Measurements from ENCODE around the gene KCNN4. TPM values are rescaled to one million over a fixed set of nuclear protein-coding genes. Genes with fewer than 3 reads are reported as not detected.

KCNN4 gene
- total and polyA plus RNA-seq, 2 donors from 2014 or later = 0.80 to 6.1 TPM

DNA sequence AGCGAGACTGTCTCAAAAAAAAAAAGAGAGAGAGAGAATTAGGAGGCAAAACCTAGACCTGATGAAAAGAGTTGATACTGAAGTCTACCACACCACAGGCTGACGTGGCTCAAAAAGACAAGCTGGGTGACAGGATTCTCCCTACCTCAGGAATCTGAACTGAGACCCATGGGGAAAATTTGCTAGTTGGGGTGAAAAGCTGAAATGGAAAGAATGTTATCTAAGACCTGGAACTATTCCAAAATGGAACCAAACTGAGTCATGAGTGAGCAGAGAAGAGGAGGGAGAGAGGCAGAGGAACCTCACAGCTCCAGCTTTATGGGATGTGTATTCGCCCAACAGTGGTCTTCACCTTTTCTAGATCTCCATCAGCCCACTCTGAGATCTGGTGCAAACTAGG is 37.7 kb downstream of the KCNN4 start:
- no peak overlapping the region for H3K27ac ChIP-seq (ENCODE audit: low read depth in 2 of 2, low read length in 2 of 2)
- H3K9me3 ChIP-seq (ENCODE audit: control insufficient read depth in 2 of 3, insufficient read depth in 1 of 3, low read length in 3 of 3) = no peaks in the 10 kb centered on the region
- no peak for FAIRE-seq
- no peak overlapping the region for H3K9ac ChIP-seq (ENCODE audit: low read length in 3 of 3)
- no peaks in the 10 kb centered on the region for H3K27me3 ChIP-seq (ENCODE audit: control insufficient read depth, insufficient read depth, low read length)
- H3K4me1 ChIP-seq (ENCODE audit: control insufficient read depth in 2 of 3, insufficient read depth in 2 of 3, low read depth in 1 of 3, low read length in 3 of 3) = no peaks in the 10 kb centered on the region
- intact Hi-C loops (cut with DNase I) = no loop called here
- peaks cover 7 to 50% (median 27%) of the 10 kb centered on the region in 3 donors for H3K36me3 ChIP-seq (ENCODE audit: control insufficient read depth in 2 of 3, insufficient read depth in 3 of 3, low read length in 3 of 3)
- no peak overlapping the region for H3K4me3 ChIP-seq (ENCODE audit: low read length in 3 of 3)
- TF ChIP-seq, protein P1, sequence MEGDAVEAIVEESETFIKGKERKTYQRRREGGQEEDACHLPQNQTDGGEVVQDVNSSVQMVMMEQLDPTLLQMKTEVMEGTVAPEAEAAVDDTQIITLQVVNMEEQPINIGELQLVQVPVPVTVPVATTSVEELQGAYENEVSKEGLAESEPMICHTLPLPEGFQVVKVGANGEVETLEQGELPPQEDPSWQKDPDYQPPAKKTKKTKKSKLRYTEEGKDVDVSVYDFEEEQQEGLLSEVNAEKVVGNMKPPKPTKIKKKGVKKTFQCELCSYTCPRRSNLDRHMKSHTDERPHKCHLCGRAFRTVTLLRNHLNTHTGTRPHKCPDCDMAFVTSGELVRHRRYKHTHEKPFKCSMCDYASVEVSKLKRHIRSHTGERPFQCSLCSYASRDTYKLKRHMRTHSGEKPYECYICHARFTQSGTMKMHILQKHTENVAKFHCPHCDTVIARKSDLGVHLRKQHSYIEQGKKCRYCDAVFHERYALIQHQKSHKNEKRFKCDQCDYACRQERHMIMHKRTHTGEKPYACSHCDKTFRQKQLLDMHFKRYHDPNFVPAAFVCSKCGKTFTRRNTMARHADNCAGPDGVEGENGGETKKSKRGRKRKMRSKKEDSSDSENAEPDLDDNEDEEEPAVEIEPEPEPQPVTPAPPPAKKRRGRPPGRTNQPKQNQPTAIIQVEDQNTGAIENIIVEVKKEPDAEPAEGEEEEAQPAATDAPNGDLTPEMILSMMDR (IDR thresholded peaks at IDR 0.05; ENCODE audit: borderline replicate concordance, extremely low read depth, insufficient read depth) = no peak
- DNase-seq = no peak

DNA sequence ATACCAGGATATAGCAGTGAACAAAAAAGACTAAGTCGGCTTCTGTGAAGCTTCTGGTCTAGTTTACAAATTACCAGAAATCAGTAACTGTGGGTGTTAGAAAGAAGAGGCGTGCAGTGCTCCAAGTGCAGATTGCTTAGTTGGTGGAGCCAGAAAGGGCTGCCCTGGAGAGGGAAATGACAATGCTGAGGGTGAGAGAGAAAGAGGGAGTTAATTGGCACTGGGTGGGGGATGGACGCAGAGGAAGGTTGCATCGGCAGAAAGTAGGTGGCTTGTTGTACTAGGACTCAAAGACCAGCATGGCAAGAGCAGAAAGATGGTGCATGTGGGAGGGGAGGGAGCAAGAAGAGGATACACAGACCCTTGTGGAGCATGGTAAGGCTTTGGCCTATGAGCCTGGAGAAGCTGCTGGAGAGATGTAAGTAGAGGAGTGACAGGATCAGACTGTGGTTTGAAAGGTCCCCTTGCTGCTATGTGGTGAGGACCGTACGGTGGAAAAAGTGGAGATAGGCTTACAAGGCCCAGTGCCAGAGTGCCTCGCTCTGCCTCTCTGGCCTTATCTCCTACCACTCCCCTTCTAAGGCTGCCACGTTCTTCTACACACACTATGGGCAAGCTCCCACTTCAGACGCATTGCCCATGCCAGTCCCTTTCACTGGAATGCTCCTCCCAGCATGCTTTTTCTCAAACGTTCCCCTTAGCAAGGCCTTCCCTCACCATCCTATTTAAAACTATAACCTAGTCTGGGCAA is 39.5 kb downstream of the KCNN4 start:
- Histone ChIP-seq H3K27ac (ENCODE audit: low read depth in 2 of 2, low read length in 2 of 2) (no peak overlapping the region), H3K9me3 (ENCODE audit: control insufficient read depth in 2 of 3, insufficient read depth in 1 of 3, low read length in 3 of 3) (no peaks in the 10 kb centered on the region), H3K9ac (ENCODE audit: low read length in 3 of 3) (no peak overlapping the region), H3K4me1 (ENCODE audit: control insufficient read depth in 2 of 3, insufficient read depth in 2 of 3, low read depth in 1 of 3, low read length in 3 of 3) (no peaks in the 10 kb centered on the region), H3K27me3 (ENCODE audit: control insufficient read depth, insufficient read depth, low read length) (no peaks in the 10 kb centered on the region), H3K4me3 (ENCODE audit: low read length in 3 of 3) (no peak overlapping the region), H3K36me3 (ENCODE audit: control insufficient read depth in 2 of 3, insufficient read depth in 3 of 3, low read length in 3 of 3) (peaks cover 7 to 59% (median 26%) of the 10 kb centered on the region in 3 donors)
- FAIRE-seq = no peak
- no peak for DNase-seq
- TF ChIP-seq, protein P1 (IDR thresholded peaks at IDR 0.05; ENCODE audit: borderline replicate concordance, extremely low read depth, insufficient read depth) = no peak
- intact Hi-C loops (cut with DNase I) = no loop called here

DNA sequence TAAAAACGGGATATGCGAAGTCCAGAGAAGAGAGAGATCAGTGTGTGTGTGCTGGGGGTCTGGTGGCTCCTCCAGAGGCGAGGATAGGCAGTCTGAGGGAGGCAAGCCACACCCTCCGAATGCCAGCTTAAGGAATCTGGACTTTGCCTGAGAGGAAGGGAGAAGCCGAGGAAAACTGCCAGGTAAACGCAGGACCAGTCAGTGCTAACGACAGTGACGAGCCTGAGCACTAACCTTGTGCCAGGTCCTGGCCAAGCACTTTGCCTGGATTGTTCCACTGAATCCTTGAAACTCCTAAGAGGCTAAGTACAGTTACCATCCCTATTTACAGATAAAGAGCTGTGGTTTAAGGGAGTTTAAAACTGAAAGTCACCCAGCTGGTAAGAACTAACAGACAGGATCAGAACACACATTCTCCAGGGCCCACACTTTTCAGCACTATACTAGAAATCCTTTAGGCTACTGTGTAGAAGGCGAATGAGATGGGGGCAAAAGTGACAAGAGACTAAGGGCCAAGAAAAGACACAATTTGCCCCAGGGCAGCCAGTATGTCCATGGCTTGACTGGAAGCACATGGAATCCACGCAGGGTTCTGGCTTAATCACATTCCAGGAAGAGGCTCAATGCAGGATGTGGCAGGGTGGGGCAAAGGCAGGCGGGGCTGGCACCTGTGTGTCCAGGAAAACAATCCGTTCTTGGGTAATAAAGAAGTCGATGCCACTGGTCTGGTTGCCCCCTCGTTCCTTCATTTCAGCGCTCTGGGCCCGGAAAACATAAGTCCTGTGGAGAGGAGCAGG is 41.1 kb downstream of the KCNN4 start:
- no peak for DNase-seq
- no peak for FAIRE-seq
- Histone ChIP-seq H3K4me1 (ENCODE audit: control insufficient read depth in 2 of 3, insufficient read depth in 2 of 3, low read depth in 1 of 3, low read length in 3 of 3) (no peaks in the 10 kb centered on the region), H3K9ac (ENCODE audit: low read length in 3 of 3) (no peak overlapping the region), H3K27me3 (ENCODE audit: control insufficient read depth, insufficient read depth, low read length) (no peaks in the 10 kb centered on the region), H3K9me3 (ENCODE audit: control insufficient read depth in 2 of 3, insufficient read depth in 1 of 3, low read length in 3 of 3) (no peaks in the 10 kb centered on the region), H3K36me3 (ENCODE audit: control insufficient read depth in 2 of 3, insufficient read depth in 3 of 3, low read length in 3 of 3) (peaks cover 4 to 54% (median 26%) of the 10 kb centered on the region in 3 donors), H3K4me3 (ENCODE audit: low read length in 3 of 3) (no peak overlapping the region), H3K27ac (ENCODE audit: low read depth in 2 of 2, low read length in 2 of 2) (peak overlapping the region in 1 of 2 donors; percentile 43)
- intact Hi-C loops (cut with DNase I) = no loop called here
- TF ChIP-seq, protein P1 (IDR thresholded peaks at IDR 0.05; ENCODE audit: borderline replicate concordance, extremely low read depth, insufficient read depth) = no peak
